ENCODE measurements around the gene FRMPD1. TPM values are rescaled to one million over a fixed set of nuclear protein-coding genes. Genes with fewer than 3 reads are reported as not detected.

FRMPD1 gene
- total and polyA plus RNA-seq, 11 donors: 0.03 to 1.9 (median 0.75) TPM

- no peak for DNase-seq
- Histone ChIP-seq H3K27me3 (no peaks in the 10 kb centered on the region), H3K4me3 (no peak overlapping the region), H3K9me3 (no peaks in the 10 kb centered on the region), H3K36me3 (no peaks in the 10 kb centered on the region), H3K27ac (no peak overlapping the region), H3K4me1 (no peaks in the 10 kb centered on the region)
- WGBS, 4 donors: 75 to 79% (median 78%) methylated on average over 2 of the region's 2 CpGs
- TF ChIP-seq CTCF (IDR thresholded peaks at IDR 0.05): no peak
- no peak for TF ChIP-seq POLR2A (IDR thresholded peaks at IDR 0.05)
- intact Hi-C loops (cut with DNase I): loop anchor here in 1 of 10 donors (10.0 kb wide), 1 partner anchor 62 kb away; no protein-coding TSS in a partner anchor
- ATAC-seq: no peak
These were observed 27.5 kb upstream of the FRMPD1 start for GRCh38 chr9:37623267-37623666.

- no peaks in the 10 kb centered on the region for H3K36me3 ChIP-seq
- intact Hi-C loops (cut with DNase I): loop anchor here in 1 of 10 donors (10.0 kb wide), 1 partner anchor 61 kb away; no protein-coding TSS in a partner anchor
- no peak for TF ChIP-seq CTCF (IDR thresholded peaks at IDR 0.05)
- TF ChIP-seq POLR2A (IDR thresholded peaks at IDR 0.05): no peak
- ATAC-seq (no peak), DNase-seq (no peak)
- WGBS, 4 donors: 70 to 74% (median 72%) methylated on average over 1 of the region's 1 CpG
- no peaks in the 10 kb centered on the region for H3K27me3 ChIP-seq
- no peak overlapping the region for H3K4me3 ChIP-seq
- H3K27ac ChIP-seq: no peak overlapping the region
- no peaks in the 10 kb centered on the region for H3K9me3 ChIP-seq
- no peaks in the 10 kb centered on the region for H3K4me1 ChIP-seq
These were observed 26.7 kb upstream of the FRMPD1 start for GRCh38 chr9:37624073-37624472.

- no peak for TF ChIP-seq CTCF (IDR thresholded peaks at IDR 0.05)
- TF ChIP-seq POLR2A (IDR thresholded peaks at IDR 0.05): no peak
- Histone ChIP-seq H3K27ac (no peak overlapping the region), H3K36me3 (no peaks in the 10 kb centered on the region), H3K27me3 (no peaks in the 10 kb centered on the region), H3K4me1 (no peaks in the 10 kb centered on the region), H3K9me3 (no peaks in the 10 kb centered on the region), H3K4me3 (no peak overlapping the region)
- 57 to 70% (median 62%) methylated on average over 5 of the region's 5 CpGs for WGBS, 4 donors
- no peak for DNase-seq
- intact Hi-C loops (cut with DNase I): loop anchor here in 1 of 10 donors (10.0 kb wide), 1 partner anchor 60 kb away; no protein-coding TSS in a partner anchor
- no peak for ATAC-seq
These were observed 25.6 kb upstream of the FRMPD1 start for GRCh38 chr9:37625036-37625757.

- no peaks in the 10 kb centered on the region for H3K27me3 ChIP-seq
- H3K9me3 ChIP-seq: no peaks in the 10 kb centered on the region
- TF ChIP-seq POLR2A (IDR thresholded peaks at IDR 0.05) (no peak), CTCF (IDR thresholded peaks at IDR 0.05) (no peak)
- DNase-seq (no peak), ATAC-seq (no peak)
- H3K27ac ChIP-seq: no peak overlapping the region
- 86 to 90% (median 90%) methylated on average over 12 of the region's 12 CpGs for WGBS, 4 donors
- no peaks in the 10 kb centered on the region for H3K4me1 ChIP-seq
- no peaks in the 10 kb centered on the region for H3K36me3 ChIP-seq
- intact Hi-C loops (cut with DNase I): loop anchor here in 1 of 10 donors (10.0 kb wide), 1 partner anchor 59 kb away; no protein-coding TSS in a partner anchor
- no peak overlapping the region for H3K4me3 ChIP-seq
These were observed 25.0 kb upstream of the FRMPD1 start for GRCh38 chr9:37625758-37626147.

Data from heart left ventricle (tissue), 16 donors.